ENCODE measurements around the gene SLF1.

The SLF1 gene

GRCh38 chr5:94707359-94707758 is 88.9 kb downstream of the SLF1 start:
- no peak overlapping the region for H3K27ac ChIP-seq
- TF ChIP-seq EZH2 (IDR thresholded peaks at IDR 0.05) = no peak
- TF ChIP-seq FOXP2 (optimal IDR thresholded peaks at IDR 0.05; ENCODE audit: control extremely low read depth, extremely low read length, insufficient read depth) = no peak
- no peak for TF ChIP-seq POLR2AphosphoS5 (IDR thresholded peaks at IDR 0.05; ENCODE audit: borderline replicate concordance, low read depth, low read length)
- H3K9ac ChIP-seq (ENCODE audit: insufficient read length) = no peak overlapping the region
- H3K9me3 ChIP-seq (ENCODE audit: low read depth, low read length) = no peaks in the 10 kb centered on the region
- no peak for DNase-seq (ENCODE audit: low read depth, low spot score)
- no peak overlapping the region for H3K4me3 ChIP-seq
- peaks cover 32% of the 10 kb centered on the region for H3K36me3 ChIP-seq (ENCODE audit: insufficient read depth, low read length)

- Histone ChIP-seq H3K27ac (no peak overlapping the region), H3K36me3 (ENCODE audit: insufficient read depth, low read length) (peaks cover 26% of the 10 kb centered on the region), H3K4me3 (no peak overlapping the region), H3K9ac (ENCODE audit: insufficient read length) (no peak overlapping the region), H3K9me3 (ENCODE audit: low read depth, low read length) (no peaks in the 10 kb centered on the region)
- TF ChIP-seq EZH2 (IDR thresholded peaks at IDR 0.05) (no peak), POLR2AphosphoS5 (IDR thresholded peaks at IDR 0.05; ENCODE audit: borderline replicate concordance, low read depth, low read length) (no peak), FOXP2 (optimal IDR thresholded peaks at IDR 0.05; ENCODE audit: control extremely low read depth, extremely low read length, insufficient read depth) (no peak)
- no peak for DNase-seq (ENCODE audit: low read depth, low spot score)
Measured at GRCh38 chr5:94709277-94709676, 90.8 kb downstream of the SLF1 start.

- TF ChIP-seq FOXP2 (optimal IDR thresholded peaks at IDR 0.05; ENCODE audit: control extremely low read depth, extremely low read length, insufficient read depth) = no peak
- no peak for TF ChIP-seq EZH2 (IDR thresholded peaks at IDR 0.05)
- no peak for TF ChIP-seq POLR2AphosphoS5 (IDR thresholded peaks at IDR 0.05; ENCODE audit: borderline replicate concordance, low read depth, low read length)
- no peak for DNase-seq (ENCODE audit: low read depth, low spot score)
- no peak overlapping the region for H3K4me3 ChIP-seq
- no peak overlapping the region for H3K27ac ChIP-seq
- H3K9me3 ChIP-seq (ENCODE audit: low read depth, low read length) = no peaks in the 10 kb centered on the region
- peaks cover 26% of the 10 kb centered on the region for H3K36me3 ChIP-seq (ENCODE audit: insufficient read depth, low read length)
- H3K9ac ChIP-seq (ENCODE audit: insufficient read length) = no peak overlapping the region
Measured at GRCh38 chr5:94711785-94712184, 93.3 kb downstream of the SLF1 start.

GRCh38 chr5:94715768-94716167 is 97.3 kb downstream of the SLF1 start:
- TF ChIP-seq POLR2AphosphoS5 (IDR thresholded peaks at IDR 0.05; ENCODE audit: borderline replicate concordance, low read depth, low read length) (no peak), EZH2 (IDR thresholded peaks at IDR 0.05) (no peak), FOXP2 (optimal IDR thresholded peaks at IDR 0.05; ENCODE audit: control extremely low read depth, extremely low read length, insufficient read depth) (no peak)
- Histone ChIP-seq H3K9me3 (ENCODE audit: low read depth, low read length) (no peaks in the 10 kb centered on the region), H3K27ac (no peak overlapping the region), H3K9ac (ENCODE audit: insufficient read length) (no peak overlapping the region), H3K4me3 (no peak overlapping the region), H3K36me3 (ENCODE audit: insufficient read depth, low read length) (peaks cover 9% of the 10 kb centered on the region)
- DNase-seq (ENCODE audit: low read depth, low spot score) = no peak

GRCh38 chr5:94725142-94725541 is 106.7 kb downstream of the SLF1 start:
- Histone ChIP-seq H3K36me3 (ENCODE audit: insufficient read depth, low read length) (no peaks in the 10 kb centered on the region), H3K4me3 (no peak overlapping the region), H3K9ac (ENCODE audit: insufficient read length) (no peak overlapping the region), H3K27ac (no peak overlapping the region), H3K9me3 (ENCODE audit: low read depth, low read length) (no peaks in the 10 kb centered on the region)
- TF ChIP-seq POLR2AphosphoS5 (IDR thresholded peaks at IDR 0.05; ENCODE audit: borderline replicate concordance, low read depth, low read length) (no peak), EZH2 (IDR thresholded peaks at IDR 0.05) (no peak), FOXP2 (optimal IDR thresholded peaks at IDR 0.05; ENCODE audit: control extremely low read depth, extremely low read length, insufficient read depth) (no peak)
- DNase-seq (ENCODE audit: low read depth, low spot score) = no peak

- TF ChIP-seq EZH2 (IDR thresholded peaks at IDR 0.05) = no peak
- TF ChIP-seq POLR2AphosphoS5 (IDR thresholded peaks at IDR 0.05; ENCODE audit: borderline replicate concordance, low read depth, low read length) = no peak
- no peak for TF ChIP-seq FOXP2 (optimal IDR thresholded peaks at IDR 0.05; ENCODE audit: control extremely low read depth, extremely low read length, insufficient read depth)
- Histone ChIP-seq H3K9ac (ENCODE audit: insufficient read length) (no peak overlapping the region), H3K27ac (no peak overlapping the region), H3K36me3 (ENCODE audit: insufficient read depth, low read length) (no peaks in the 10 kb centered on the region), H3K4me3 (no peak overlapping the region), H3K9me3 (ENCODE audit: low read depth, low read length) (no peaks in the 10 kb centered on the region)
- no peak for DNase-seq (ENCODE audit: low read depth, low spot score)
Measured at GRCh38 chr5:94731471-94731870, 113.0 kb downstream of the SLF1 start.

GRCh38 chr5:94736498-94736897 is 118.0 kb downstream of the SLF1 start:
- Histone ChIP-seq H3K9ac (ENCODE audit: insufficient read length) (no peak overlapping the region), H3K4me3 (no peak overlapping the region), H3K9me3 (ENCODE audit: low read depth, low read length) (no peaks in the 10 kb centered on the region), H3K36me3 (ENCODE audit: insufficient read depth, low read length) (no peaks in the 10 kb centered on the region), H3K27ac (no peak overlapping the region)
- no peak for TF ChIP-seq FOXP2 (optimal IDR thresholded peaks at IDR 0.05; ENCODE audit: control extremely low read depth, extremely low read length, insufficient read depth)
- TF ChIP-seq POLR2AphosphoS5 (IDR thresholded peaks at IDR 0.05; ENCODE audit: borderline replicate concordance, low read depth, low read length) = no peak
- no peak for TF ChIP-seq EZH2 (IDR thresholded peaks at IDR 0.05)
- no peak for DNase-seq (ENCODE audit: low read depth, low spot score)

- H3K9me3 ChIP-seq (ENCODE audit: low read depth, low read length) = no peaks in the 10 kb centered on the region
- peak overlapping the region; percentile 81 for H3K27ac ChIP-seq
- DNase-seq (ENCODE audit: low read depth, low spot score) = peak; percentile 83
- no peaks in the 10 kb centered on the region for H3K36me3 ChIP-seq (ENCODE audit: insufficient read depth, low read length)
- H3K4me3 ChIP-seq = peak overlapping the region; percentile 51
- H3K9ac ChIP-seq (ENCODE audit: insufficient read length) = no peak overlapping the region
- peak; percentile 15 for TF ChIP-seq FOXP2 (optimal IDR thresholded peaks at IDR 0.05; ENCODE audit: control extremely low read depth, extremely low read length, insufficient read depth)
- peak; percentile 41; the same call in 1 of the 2 replicates for TF ChIP-seq POLR2AphosphoS5 (IDR thresholded peaks at IDR 0.05; ENCODE audit: borderline replicate concordance, low read depth, low read length)
- no peak for TF ChIP-seq EZH2 (IDR thresholded peaks at IDR 0.05)
Measured at GRCh38 chr5:94740286-94740685, 121.8 kb downstream of the SLF1 start.

GRCh38 chr5:94742852-94743251 is 124.4 kb downstream of the SLF1 start:
- Histone ChIP-seq H3K9ac (ENCODE audit: insufficient read length) (no peak overlapping the region), H3K36me3 (ENCODE audit: insufficient read depth, low read length) (no peaks in the 10 kb centered on the region), H3K27ac (no peak overlapping the region), H3K9me3 (ENCODE audit: low read depth, low read length) (no peaks in the 10 kb centered on the region), H3K4me3 (no peak overlapping the region)
- DNase-seq (ENCODE audit: low read depth, low spot score) = no peak
- TF ChIP-seq POLR2AphosphoS5 (IDR thresholded peaks at IDR 0.05; ENCODE audit: borderline replicate concordance, low read depth, low read length) (no peak), EZH2 (IDR thresholded peaks at IDR 0.05) (no peak), FOXP2 (optimal IDR thresholded peaks at IDR 0.05; ENCODE audit: control extremely low read depth, extremely low read length, insufficient read depth) (no peak)

Data from SK-N-MC (cell line).